ENCODE results near the gene IQCH. TPM values are rescaled to one million over a fixed set of nuclear protein-coding genes. Genes with fewer than 3 reads are reported as not detected.

The IQCH gene
- total and polyA plus RNA-seq, 2 donors (not counting 1 experiment from before 2014, with no cell fraction given) = 1.7 to 5.0 TPM

DNA sequence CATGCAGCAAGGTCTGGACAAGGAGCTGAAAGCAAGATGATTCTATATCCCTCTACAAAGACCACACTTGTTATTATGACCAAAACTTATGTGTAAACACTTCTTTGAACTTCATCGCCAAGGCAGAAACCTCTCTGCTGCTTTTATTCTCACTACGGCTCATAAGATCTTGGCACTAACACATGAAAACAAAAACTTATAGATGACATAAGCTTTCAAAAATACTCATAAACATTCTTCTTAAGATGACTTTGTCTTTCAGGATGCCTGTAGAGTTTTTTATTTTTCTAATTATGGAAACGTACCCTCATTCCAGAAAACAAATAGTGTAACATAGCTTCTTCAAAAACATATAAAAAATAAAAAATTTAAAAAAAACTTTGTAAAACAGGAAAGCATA lies 253.8 kb downstream of the IQCH start:
- H3K79me2 ChIP-seq (ENCODE audit: control insufficient read depth, insufficient read depth, low read length) = no peaks in the 10 kb centered on the region
- peak in 1 of 2 donors; percentile 56 for DNase-seq (ENCODE audit: low read depth in 2 of 2)
- H3K9me3 ChIP-seq (ENCODE audit: control insufficient read depth, insufficient read depth, low read depth, low read length) = no peaks in the 10 kb centered on the region
- no peak overlapping the region for H2AFZ ChIP-seq (ENCODE audit: low read length)
- H3K4me3 ChIP-seq (replicated peaks in 1 of 4; ENCODE audit: control extremely low read depth in 1 of 4, insufficient read depth in 1 of 4, low read depth in 3 of 4, low read length in 4 of 4) = no peak overlapping the region
- H3K36me3 ChIP-seq (ENCODE audit: control insufficient read depth, insufficient read depth, low read length) = no peaks in the 10 kb centered on the region
- H3K27ac ChIP-seq (ENCODE audit: insufficient read depth, low read length) = no peak overlapping the region
- H3K9ac ChIP-seq (ENCODE audit: insufficient read depth, low read length) = no peak overlapping the region
- TF ChIP-seq EZH2 (IDR thresholded peaks at IDR 0.05; ENCODE audit: low read length, missing control alignments) = no peak
- TF ChIP-seq, protein P1, sequence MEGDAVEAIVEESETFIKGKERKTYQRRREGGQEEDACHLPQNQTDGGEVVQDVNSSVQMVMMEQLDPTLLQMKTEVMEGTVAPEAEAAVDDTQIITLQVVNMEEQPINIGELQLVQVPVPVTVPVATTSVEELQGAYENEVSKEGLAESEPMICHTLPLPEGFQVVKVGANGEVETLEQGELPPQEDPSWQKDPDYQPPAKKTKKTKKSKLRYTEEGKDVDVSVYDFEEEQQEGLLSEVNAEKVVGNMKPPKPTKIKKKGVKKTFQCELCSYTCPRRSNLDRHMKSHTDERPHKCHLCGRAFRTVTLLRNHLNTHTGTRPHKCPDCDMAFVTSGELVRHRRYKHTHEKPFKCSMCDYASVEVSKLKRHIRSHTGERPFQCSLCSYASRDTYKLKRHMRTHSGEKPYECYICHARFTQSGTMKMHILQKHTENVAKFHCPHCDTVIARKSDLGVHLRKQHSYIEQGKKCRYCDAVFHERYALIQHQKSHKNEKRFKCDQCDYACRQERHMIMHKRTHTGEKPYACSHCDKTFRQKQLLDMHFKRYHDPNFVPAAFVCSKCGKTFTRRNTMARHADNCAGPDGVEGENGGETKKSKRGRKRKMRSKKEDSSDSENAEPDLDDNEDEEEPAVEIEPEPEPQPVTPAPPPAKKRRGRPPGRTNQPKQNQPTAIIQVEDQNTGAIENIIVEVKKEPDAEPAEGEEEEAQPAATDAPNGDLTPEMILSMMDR (conservative IDR thresholded peaks at IDR 0.05 in 1 of 2, IDR thresholded peaks at IDR 0.05 in 1 of 2; ENCODE audit: low read depth in 1 of 2, low read length in 2 of 2) = no peak
- H4K20me1 ChIP-seq (ENCODE audit: control insufficient read depth, extremely low read depth, insufficient read depth, low read length) = no peaks in the 10 kb centered on the region
- no peak overlapping the region for H3K4me2 ChIP-seq (ENCODE audit: extremely low read depth, insufficient read depth, low read length)
- H3K27me3 ChIP-seq (ENCODE audit: control insufficient read depth, insufficient read depth, low read length) = no peaks in the 10 kb centered on the region
- peaks cover 17% of the 10 kb centered on the region for H3K4me1 ChIP-seq (ENCODE audit: control insufficient read depth, extremely low read depth, insufficient read depth, low read length)

DNA sequence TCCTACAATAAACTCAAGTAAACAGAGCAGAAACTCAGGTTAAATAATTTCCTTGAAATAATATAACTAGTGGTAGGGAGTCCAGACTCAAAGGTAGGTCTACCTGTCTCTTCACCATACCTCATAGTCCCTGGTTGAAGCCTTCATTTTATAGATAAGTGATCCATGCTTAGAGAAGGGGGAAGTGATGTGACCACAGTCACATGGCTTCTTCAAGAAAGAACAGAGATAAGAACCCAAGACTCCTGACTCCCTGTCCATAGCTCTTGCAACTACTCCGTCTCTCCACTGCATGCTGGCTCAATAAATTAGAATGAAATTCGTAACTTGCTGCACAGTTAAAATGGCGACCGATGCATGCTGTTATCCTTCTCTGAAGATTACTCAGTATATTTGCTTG lies 255.3 kb downstream of the IQCH start:
- Histone ChIP-seq H3K9ac (ENCODE audit: insufficient read depth, low read length) (no peak overlapping the region), H3K27ac (ENCODE audit: insufficient read depth, low read length) (no peak overlapping the region), H3K79me2 (ENCODE audit: control insufficient read depth, insufficient read depth, low read length) (no peaks in the 10 kb centered on the region), H3K36me3 (ENCODE audit: control insufficient read depth, insufficient read depth, low read length) (no peaks in the 10 kb centered on the region), H2AFZ (ENCODE audit: low read length) (no peak overlapping the region), H4K20me1 (ENCODE audit: control insufficient read depth, extremely low read depth, insufficient read depth, low read length) (no peaks in the 10 kb centered on the region), H3K4me3 (replicated peaks in 1 of 4; ENCODE audit: control extremely low read depth in 1 of 4, insufficient read depth in 1 of 4, low read depth in 3 of 4, low read length in 4 of 4) (no peak overlapping the region), H3K27me3 (ENCODE audit: control insufficient read depth, insufficient read depth, low read length) (no peaks in the 10 kb centered on the region), H3K4me2 (ENCODE audit: extremely low read depth, insufficient read depth, low read length) (no peak overlapping the region), H3K9me3 (ENCODE audit: control insufficient read depth, insufficient read depth, low read depth, low read length) (no peaks in the 10 kb centered on the region), H3K4me1 (ENCODE audit: control insufficient read depth, extremely low read depth, insufficient read depth, low read length) (peaks cover 17% of the 10 kb centered on the region)
- TF ChIP-seq, protein P1 (conservative IDR thresholded peaks at IDR 0.05 in 1 of 2, IDR thresholded peaks at IDR 0.05 in 1 of 2; ENCODE audit: low read depth in 1 of 2, low read length in 2 of 2) = no peak
- no peak for TF ChIP-seq EZH2 (IDR thresholded peaks at IDR 0.05; ENCODE audit: low read length, missing control alignments)
- DNase-seq (ENCODE audit: low read depth in 2 of 2) = no peak

DNA sequence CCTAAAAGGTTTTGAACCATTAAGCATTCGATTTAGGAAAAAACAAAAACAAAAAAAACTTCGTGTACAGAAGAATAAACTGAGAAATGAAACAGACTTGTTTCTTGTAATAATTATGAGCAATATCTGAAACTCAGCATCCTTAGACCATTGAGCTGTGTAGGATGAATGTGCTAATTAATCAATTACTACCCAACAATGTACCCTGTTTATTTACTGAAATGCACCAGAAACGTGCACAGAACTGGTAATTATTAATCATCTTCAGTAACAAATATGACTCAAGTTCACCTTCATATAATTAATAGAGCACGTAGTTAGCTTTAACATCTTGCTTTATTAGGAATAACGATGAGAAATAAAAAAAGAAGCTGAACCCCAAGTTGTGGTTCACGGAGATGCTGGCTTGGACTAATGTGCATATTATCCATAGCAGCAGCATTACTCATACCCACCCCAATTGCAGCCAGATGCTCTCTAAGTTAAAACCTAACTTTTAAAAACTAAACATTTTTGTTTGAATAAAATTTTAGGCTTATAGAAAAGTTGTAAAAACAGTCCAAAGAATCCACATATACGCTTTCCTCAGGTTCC lies 256.1 kb downstream of the IQCH start:
- no peaks in the 10 kb centered on the region for H3K9me3 ChIP-seq (ENCODE audit: control insufficient read depth, insufficient read depth, low read depth, low read length)
- peak; percentile 68 to 78 for DNase-seq (ENCODE audit: low read depth in 2 of 2)
- TF ChIP-seq, protein P1 (conservative IDR thresholded peaks at IDR 0.05 in 1 of 2, IDR thresholded peaks at IDR 0.05 in 1 of 2; ENCODE audit: low read depth in 1 of 2, low read length in 2 of 2) = no peak
- no peak for TF ChIP-seq EZH2 (IDR thresholded peaks at IDR 0.05; ENCODE audit: low read length, missing control alignments)
- no peak overlapping the region for H3K9ac ChIP-seq (ENCODE audit: insufficient read depth, low read length)
- H3K36me3 ChIP-seq (ENCODE audit: control insufficient read depth, insufficient read depth, low read length) = no peaks in the 10 kb centered on the region
- no peaks in the 10 kb centered on the region for H3K79me2 ChIP-seq (ENCODE audit: control insufficient read depth, insufficient read depth, low read length)
- H3K4me1 ChIP-seq (ENCODE audit: control insufficient read depth, extremely low read depth, insufficient read depth, low read length) = peaks cover 17% of the 10 kb centered on the region
- no peak overlapping the region for H2AFZ ChIP-seq (ENCODE audit: low read length)
- H3K27ac ChIP-seq (ENCODE audit: insufficient read depth, low read length) = peak overlapping the region; percentile 56
- no peak overlapping the region for H3K4me3 ChIP-seq (replicated peaks in 1 of 4; ENCODE audit: control extremely low read depth in 1 of 4, insufficient read depth in 1 of 4, low read depth in 3 of 4, low read length in 4 of 4)
- H3K27me3 ChIP-seq (ENCODE audit: control insufficient read depth, insufficient read depth, low read length) = no peaks in the 10 kb centered on the region
- H3K4me2 ChIP-seq (ENCODE audit: extremely low read depth, insufficient read depth, low read length) = peak overlapping the region; percentile 40
- H4K20me1 ChIP-seq (ENCODE audit: control insufficient read depth, extremely low read depth, insufficient read depth, low read length) = no peaks in the 10 kb centered on the region
